Measurements from ENCODE around the gene CYB5D1. TPM values are rescaled to one million over a fixed set of nuclear protein-coding genes. Genes with fewer than 3 reads are reported as not detected.

Gene CYB5D1
- polyA plus RNA-seq, 1 donor: 13.8 TPM

DNA sequence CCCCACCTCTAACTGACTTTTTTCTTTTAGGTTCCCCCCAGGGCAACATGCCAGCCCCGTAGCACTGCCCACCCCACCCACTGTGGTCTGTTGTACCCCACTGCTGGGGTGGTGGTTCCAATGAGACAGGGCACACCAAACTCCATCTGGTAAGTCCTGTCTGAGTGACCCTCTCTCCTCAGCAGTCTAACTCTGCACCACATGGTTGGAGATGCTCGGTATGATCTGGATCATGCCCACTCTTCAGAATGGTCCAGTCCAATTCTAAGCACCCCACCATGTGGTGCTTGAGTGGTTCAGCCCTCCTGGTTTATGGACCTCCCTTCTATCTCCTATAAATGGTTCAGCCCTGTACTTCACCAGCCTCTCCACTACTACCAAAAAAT, 17.9 kb upstream of the CYB5D1 start:
- H3K4me1 ChIP-seq (ENCODE audit: control insufficient read depth, insufficient read depth, low read length): peaks cover 37% of the 10 kb centered on the region
- no CpG with 5 or more reads among the region's 2 CpGs for WGBS (ENCODE audit: insufficient coverage, low lambda C conversion rate)
- peak in 1 of 2 donors; percentile 48 for DNase-seq

DNA sequence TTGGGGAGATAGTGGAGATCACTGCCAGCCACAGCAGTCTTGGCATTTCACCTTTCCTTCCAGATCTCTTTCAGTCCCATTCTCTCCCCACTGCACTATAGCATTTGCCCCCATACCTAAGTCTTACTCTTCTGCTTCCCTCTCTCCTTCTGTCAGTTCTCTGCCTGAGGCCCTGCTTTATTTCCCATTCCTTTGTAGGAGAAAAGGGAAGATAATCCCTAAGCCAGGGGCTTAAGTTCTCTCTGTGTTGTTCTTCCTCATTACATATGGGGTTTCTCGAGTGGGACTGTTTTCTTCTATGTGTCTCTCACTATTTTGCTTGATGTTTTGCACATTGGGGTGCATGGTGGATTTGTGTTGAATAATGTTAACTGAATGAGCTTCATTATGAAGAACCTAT, 17.4 kb upstream of the CYB5D1 start:
- peak overlapping the region; percentile 98 for H3K27ac ChIP-seq (ENCODE audit: low read length)
- H3K4me3 ChIP-seq (ENCODE audit: low read length): no peak overlapping the region
- H3K27me3 ChIP-seq (ENCODE audit: control insufficient read depth, insufficient read depth, low read length): no peaks in the 10 kb centered on the region
- DNase-seq: no peak
- peaks cover 9% of the 10 kb centered on the region for H3K36me3 ChIP-seq (ENCODE audit: control insufficient read depth, insufficient read depth, low read length)
- H3K9me3 ChIP-seq (ENCODE audit: control insufficient read depth, low read depth, low read length): peaks cover 3% of the 10 kb centered on the region
- H3K4me1 ChIP-seq (ENCODE audit: control insufficient read depth, insufficient read depth, low read length): peaks cover 42% of the 10 kb centered on the region
- WGBS (ENCODE audit: insufficient coverage, low lambda C conversion rate): no CpG with 5 or more reads among the region's 1 CpG

More for the DNA sequence above, 17.9 kb upstream of the CYB5D1 start:
- Histone ChIP-seq H3K9me3 (ENCODE audit: control insufficient read depth, low read depth, low read length) (peaks cover 3% of the 10 kb centered on the region), H3K36me3 (ENCODE audit: control insufficient read depth, insufficient read depth, low read length) (peaks cover 4% of the 10 kb centered on the region), H3K27me3 (ENCODE audit: control insufficient read depth, insufficient read depth, low read length) (no peaks in the 10 kb centered on the region), H3K4me3 (ENCODE audit: low read length) (no peak overlapping the region), H3K27ac (ENCODE audit: low read length) (peak overlapping the region; percentile 57)

DNA sequence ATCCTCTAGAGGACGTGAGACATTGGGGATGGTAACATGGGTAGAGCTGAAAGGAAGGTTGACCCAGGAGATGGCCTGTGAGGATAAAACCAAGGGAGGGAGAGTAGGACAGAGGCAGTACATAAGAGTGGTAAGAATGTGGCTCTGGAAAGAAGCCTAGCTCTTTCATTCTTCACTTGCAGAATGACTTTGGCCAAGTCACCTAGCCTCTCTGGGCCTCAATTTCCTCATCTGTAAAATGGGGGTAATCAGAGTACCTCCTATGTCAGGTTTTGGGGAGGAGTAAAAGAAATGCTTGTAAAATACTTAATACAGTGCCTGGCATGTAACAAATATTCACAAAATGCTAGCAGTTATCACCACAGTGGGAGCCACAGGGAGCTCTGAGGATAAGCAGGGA, 16.9 kb upstream of the CYB5D1 start:
- H3K36me3 ChIP-seq (ENCODE audit: control insufficient read depth, insufficient read depth, low read length): peaks cover 13% of the 10 kb centered on the region
- peaks cover 44% of the 10 kb centered on the region for H3K4me1 ChIP-seq (ENCODE audit: control insufficient read depth, insufficient read depth, low read length)
- H3K4me3 ChIP-seq (ENCODE audit: low read length): peak overlapping the region; percentile 91
- peaks cover 3% of the 10 kb centered on the region for H3K9me3 ChIP-seq (ENCODE audit: control insufficient read depth, low read depth, low read length)
- DNase-seq: no peak
- H3K27ac ChIP-seq (ENCODE audit: low read length): peak overlapping the region; percentile 98
- no CpG with 5 or more reads among the region's 1 CpG for WGBS (ENCODE audit: insufficient coverage, low lambda C conversion rate)
- no peaks in the 10 kb centered on the region for H3K27me3 ChIP-seq (ENCODE audit: control insufficient read depth, insufficient read depth, low read length)

DNA sequence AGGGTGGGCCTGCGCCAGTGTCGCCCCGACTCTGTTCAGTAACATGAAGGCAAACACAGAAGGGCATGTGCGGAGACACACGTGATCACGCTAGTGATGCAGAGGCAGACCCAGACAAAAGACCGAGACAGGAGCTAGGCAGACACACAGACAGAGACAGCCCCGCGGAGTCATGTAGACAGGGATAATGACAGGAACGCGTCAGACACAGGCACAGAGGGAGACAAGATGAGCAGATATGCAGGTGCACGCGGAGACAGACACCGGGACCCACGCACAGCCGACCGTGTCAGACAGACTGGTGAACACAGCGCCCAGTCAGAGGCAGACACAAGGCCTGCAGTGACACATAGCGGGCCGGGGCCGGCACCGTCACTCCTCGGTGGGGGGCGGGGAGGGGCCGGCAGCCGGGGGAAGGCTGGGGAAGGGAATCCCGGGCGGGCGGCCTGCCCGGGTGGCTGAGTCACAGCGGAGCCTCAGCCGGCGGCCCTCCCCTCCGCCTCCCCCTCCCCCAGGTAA, 16.3 kb upstream of the CYB5D1 start:
- Histone ChIP-seq H3K9me3 (ENCODE audit: control insufficient read depth, low read depth, low read length) (peaks cover 3% of the 10 kb centered on the region), H3K27me3 (ENCODE audit: control insufficient read depth, insufficient read depth, low read length) (no peaks in the 10 kb centered on the region), H3K27ac (ENCODE audit: low read length) (peak overlapping the region; percentile 98), H3K4me3 (ENCODE audit: low read length) (peak overlapping the region; percentile 91), H3K36me3 (ENCODE audit: control insufficient read depth, insufficient read depth, low read length) (peaks cover 18% of the 10 kb centered on the region), H3K4me1 (ENCODE audit: control insufficient read depth, insufficient read depth, low read length) (peaks cover 44% of the 10 kb centered on the region)
- 0% methylated on average over 4 of the region's 34 CpGs for WGBS (ENCODE audit: insufficient coverage, low lambda C conversion rate)
- DNase-seq: peak; percentile 54 to 86

DNA sequence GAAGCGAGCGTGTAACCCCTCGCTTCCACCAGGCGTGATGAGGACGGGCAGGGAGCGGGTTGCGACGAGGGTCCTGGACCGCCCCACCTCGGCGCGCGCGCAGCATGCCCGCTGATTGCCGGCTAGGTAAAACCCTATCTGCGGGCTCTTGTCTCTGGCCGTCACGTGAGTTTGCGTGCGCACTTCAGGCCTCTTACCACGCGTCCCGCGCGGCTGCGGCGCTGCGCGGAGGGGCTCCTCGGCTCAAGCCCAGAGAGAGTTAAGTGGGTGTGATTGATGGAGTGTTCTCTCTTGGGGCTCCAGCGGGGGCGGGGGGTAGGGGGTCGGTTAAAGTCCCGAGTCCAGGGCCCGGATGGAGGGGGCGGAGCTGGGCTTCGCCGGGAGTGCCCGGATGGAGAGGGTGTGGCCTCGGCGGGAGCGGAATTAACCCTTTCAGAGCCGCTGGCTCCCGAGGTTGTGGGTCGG, 15.9 kb upstream of the CYB5D1 start:
- Histone ChIP-seq H3K9me3 (ENCODE audit: control insufficient read depth, low read depth, low read length) (peaks cover 3% of the 10 kb centered on the region), H3K27me3 (ENCODE audit: control insufficient read depth, insufficient read depth, low read length) (no peaks in the 10 kb centered on the region), H3K36me3 (ENCODE audit: control insufficient read depth, insufficient read depth, low read length) (peaks cover 22% of the 10 kb centered on the region), H3K4me3 (ENCODE audit: low read length) (peak overlapping the region; percentile 91), H3K27ac (ENCODE audit: low read length) (peak overlapping the region; percentile 98), H3K4me1 (ENCODE audit: control insufficient read depth, insufficient read depth, low read length) (peaks cover 44% of the 10 kb centered on the region)
- WGBS (ENCODE audit: insufficient coverage, low lambda C conversion rate): no CpG with 5 or more reads among the region's 46 CpGs
- DNase-seq: peak; percentile 90 to 95

DNA sequence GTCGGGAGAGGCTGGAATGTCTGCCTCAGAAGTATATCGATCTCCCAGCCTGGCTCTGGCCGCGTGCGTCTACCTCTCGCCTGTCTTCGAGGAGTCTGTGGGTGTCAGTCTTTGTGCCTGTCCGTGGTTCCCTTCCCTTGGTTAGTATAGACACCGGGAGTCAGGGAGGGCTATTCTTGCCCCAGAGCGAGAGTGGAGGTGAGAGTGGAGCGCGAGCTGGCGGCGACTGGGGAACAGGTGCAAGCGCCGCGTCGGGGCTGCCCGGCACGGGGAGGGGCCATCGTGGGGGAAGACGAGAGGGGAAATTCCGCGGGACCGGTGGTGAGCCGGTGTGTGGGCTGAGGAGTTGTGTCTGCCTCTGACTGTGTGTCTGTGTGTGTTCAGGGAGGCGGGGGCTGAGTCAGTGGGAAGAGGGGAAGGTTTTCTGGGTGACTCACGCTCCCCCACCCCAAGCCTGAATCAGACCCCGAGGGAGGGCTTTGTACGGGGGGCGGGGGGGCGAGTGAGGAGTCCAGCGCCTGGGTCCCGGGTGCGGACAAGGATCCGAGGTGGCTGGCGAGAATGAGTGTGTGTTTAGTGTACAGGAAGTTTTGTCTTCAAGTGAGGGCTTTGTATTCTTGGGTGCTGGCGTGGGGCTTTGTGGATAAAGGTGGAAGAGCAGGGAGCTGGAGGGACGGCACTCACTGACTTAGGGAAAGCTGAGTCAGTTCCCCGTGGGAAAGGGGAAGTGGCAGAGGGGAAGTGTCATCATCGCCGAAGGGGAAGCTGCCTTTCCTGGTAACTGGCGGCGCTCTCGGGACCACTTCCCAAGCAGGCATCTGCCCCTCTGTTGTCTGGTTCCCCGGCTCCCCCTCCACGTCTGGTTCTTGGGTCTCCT, 15.2 kb upstream of the CYB5D1 start:
- Histone ChIP-seq H3K27ac (ENCODE audit: low read length) (peak overlapping the region; percentile 98), H3K4me1 (ENCODE audit: control insufficient read depth, insufficient read depth, low read length) (peaks cover 38% of the 10 kb centered on the region), H3K9me3 (ENCODE audit: control insufficient read depth, low read depth, low read length) (peaks cover 3% of the 10 kb centered on the region), H3K36me3 (ENCODE audit: control insufficient read depth, insufficient read depth, low read length) (peaks cover 28% of the 10 kb centered on the region), H3K27me3 (ENCODE audit: control insufficient read depth, insufficient read depth, low read length) (no peaks in the 10 kb centered on the region), H3K4me3 (ENCODE audit: low read length) (peak overlapping the region; percentile 91)
- peak; percentile 72 to 79 for DNase-seq
- no CpG with 5 or more reads among the region's 47 CpGs for WGBS (ENCODE audit: insufficient coverage, low lambda C conversion rate)

DNA sequence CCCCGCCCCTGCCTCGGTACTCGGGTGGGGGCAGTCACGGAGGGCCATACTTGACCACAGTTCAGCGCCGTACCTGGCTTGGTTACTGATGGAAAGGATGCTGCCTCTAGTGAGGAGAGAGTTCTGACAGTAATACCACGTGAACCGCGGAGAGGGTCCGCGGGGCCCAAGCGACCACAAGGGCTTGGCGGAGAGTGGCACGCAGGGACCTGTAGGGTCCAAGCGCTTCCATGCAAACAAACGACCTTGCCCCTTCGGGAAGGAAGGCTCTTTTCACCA, 14.6 kb upstream of the CYB5D1 start:
- H3K4me3 ChIP-seq (ENCODE audit: low read length): peak overlapping the region; percentile 91
- H3K9me3 ChIP-seq (ENCODE audit: control insufficient read depth, low read depth, low read length): peaks cover 3% of the 10 kb centered on the region
- no peak for DNase-seq
- whole genome bisulfite sequencing (ENCODE audit: insufficient coverage, low lambda C conversion rate): no CpG with 5 or more reads among the region's 17 CpGs
- peaks cover 33% of the 10 kb centered on the region for H3K36me3 ChIP-seq (ENCODE audit: control insufficient read depth, insufficient read depth, low read length)
- no peaks in the 10 kb centered on the region for H3K27me3 ChIP-seq (ENCODE audit: control insufficient read depth, insufficient read depth, low read length)
- peak overlapping the region; percentile 98 for H3K27ac ChIP-seq (ENCODE audit: low read length)
- peaks cover 38% of the 10 kb centered on the region for H3K4me1 ChIP-seq (ENCODE audit: control insufficient read depth, insufficient read depth, low read length)

DNA sequence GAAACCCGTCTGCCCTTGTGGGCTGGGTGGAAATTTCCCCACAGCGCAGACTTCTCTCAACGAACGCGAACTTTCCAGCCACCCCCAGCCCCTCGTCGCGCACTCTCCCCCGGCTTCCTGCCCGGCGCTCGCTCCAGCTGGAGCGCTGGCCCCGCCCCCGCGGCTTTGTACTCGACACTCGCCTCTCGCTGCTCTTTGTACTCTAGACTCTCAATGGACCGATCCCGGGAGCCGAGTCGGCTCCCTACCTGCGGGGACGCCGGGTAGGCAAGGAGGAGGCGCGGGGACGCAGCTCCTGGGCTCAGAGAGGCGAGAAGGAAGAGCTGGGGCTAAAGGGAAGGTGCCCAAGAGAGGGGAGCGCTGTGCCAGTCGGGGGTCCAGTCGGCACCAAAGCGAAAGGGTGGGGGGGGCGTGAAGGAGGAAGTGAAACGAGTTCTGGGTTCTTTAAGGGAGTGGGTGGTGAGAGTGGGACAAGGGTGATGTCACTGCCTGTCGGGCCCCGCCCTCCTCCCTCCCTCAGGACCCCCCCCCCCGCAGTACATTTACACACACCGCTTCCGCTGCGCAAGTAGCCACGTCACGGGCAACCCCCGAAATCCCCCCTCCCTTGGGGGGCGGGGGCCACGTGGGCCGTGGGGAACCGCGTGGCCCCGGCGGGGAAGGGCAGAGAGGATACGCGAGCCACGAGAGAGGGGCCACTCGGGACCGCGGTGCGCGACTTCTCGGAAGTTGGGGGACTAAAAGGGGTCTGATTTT, 14.1 kb upstream of the CYB5D1 start:
- Histone ChIP-seq H3K27me3 (ENCODE audit: control insufficient read depth, insufficient read depth, low read length) (no peaks in the 10 kb centered on the region), H3K27ac (ENCODE audit: low read length) (peak overlapping the region; percentile 98), H3K4me3 (ENCODE audit: low read length) (peak overlapping the region; percentile 91), H3K9me3 (ENCODE audit: control insufficient read depth, low read depth, low read length) (peaks cover 3% of the 10 kb centered on the region), H3K4me1 (ENCODE audit: control insufficient read depth, insufficient read depth, low read length) (peaks cover 35% of the 10 kb centered on the region), H3K36me3 (ENCODE audit: control insufficient read depth, insufficient read depth, low read length) (peaks cover 38% of the 10 kb centered on the region)
- no CpG with 5 or more reads among the region's 61 CpGs for WGBS (ENCODE audit: insufficient coverage, low lambda C conversion rate)
- DNase-seq: peak; percentile 90 to 96

DNA sequence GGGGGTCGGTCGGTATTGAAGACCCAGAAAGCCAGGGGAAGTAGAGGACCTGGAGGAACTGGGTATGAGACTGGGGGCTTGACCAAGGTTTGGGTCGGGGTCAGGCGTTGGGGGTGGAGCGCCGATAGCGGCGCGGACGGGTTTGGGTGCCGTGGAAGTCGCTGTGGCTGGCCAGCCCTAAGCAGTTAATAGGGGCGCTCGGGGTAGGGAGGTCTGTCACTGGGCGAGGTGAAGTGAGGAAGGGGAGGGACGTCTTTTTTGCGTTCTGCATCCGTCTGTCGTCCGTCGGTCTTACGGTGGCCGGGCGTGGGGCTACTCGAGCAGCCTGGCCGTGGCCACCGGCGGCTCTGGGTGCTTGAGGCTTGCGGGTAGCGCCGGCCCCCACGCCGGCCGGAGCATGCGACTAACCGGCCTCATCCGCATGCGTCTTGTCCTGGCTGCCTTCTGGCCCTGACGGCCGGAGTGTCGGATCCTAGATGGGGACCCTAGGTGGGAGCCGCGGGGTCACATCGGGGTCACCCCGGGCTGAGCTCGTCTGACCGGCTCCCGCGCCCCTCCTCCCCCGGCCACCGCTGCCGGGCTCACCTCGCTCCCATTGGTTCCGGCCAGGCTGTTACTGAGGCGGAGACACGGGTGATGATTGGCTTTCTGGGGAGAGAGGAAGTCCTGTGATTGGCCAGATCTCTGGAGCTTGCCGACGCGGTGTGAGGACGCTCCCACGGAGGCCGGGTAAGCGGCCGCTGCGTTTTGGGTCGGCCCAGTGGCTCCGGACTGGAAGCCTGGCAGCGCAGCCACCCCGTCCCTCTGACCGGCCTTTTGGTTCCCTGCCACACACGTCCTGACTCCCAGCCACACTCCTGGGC, 13.3 kb upstream of the CYB5D1 start:
- H3K4me1 ChIP-seq (ENCODE audit: control insufficient read depth, insufficient read depth, low read length): peaks cover 26% of the 10 kb centered on the region
- peak; percentile 90 to 94 for DNase-seq
- peaks cover 7% of the 10 kb centered on the region for H3K9me3 ChIP-seq (ENCODE audit: control insufficient read depth, low read depth, low read length)
- peak overlapping the region; percentile 91 for H3K4me3 ChIP-seq (ENCODE audit: low read length)
- WGBS (ENCODE audit: insufficient coverage, low lambda C conversion rate): no CpG with 5 or more reads among the region's 71 CpGs
- H3K36me3 ChIP-seq (ENCODE audit: control insufficient read depth, insufficient read depth, low read length): peaks cover 46% of the 10 kb centered on the region
- peak overlapping the region; percentile 98 for H3K27ac ChIP-seq (ENCODE audit: low read length)
- no peaks in the 10 kb centered on the region for H3K27me3 ChIP-seq (ENCODE audit: control insufficient read depth, insufficient read depth, low read length)

Measured in large intestine (tissue), 3 donors.